HTERT RPE-1 (cell line): ENCODE results near the gene PAWR.
"Not testable (repeated sequence)": the region's sequence is repeated elsewhere in the genome, so short reads cannot be mapped to it uniquely, and the experiment has no call there.

ENCODE experiments used
- in situ Hi-C: fragments of 300-500 bp; cut with MboI; formaldehyde crosslinking; loops from 4 replicates; pipeline ENCODE4 v1.14.3; 2020; ENCODE audit warnings: low sequenced_read_pairs

Gene PAWR

DNA sequence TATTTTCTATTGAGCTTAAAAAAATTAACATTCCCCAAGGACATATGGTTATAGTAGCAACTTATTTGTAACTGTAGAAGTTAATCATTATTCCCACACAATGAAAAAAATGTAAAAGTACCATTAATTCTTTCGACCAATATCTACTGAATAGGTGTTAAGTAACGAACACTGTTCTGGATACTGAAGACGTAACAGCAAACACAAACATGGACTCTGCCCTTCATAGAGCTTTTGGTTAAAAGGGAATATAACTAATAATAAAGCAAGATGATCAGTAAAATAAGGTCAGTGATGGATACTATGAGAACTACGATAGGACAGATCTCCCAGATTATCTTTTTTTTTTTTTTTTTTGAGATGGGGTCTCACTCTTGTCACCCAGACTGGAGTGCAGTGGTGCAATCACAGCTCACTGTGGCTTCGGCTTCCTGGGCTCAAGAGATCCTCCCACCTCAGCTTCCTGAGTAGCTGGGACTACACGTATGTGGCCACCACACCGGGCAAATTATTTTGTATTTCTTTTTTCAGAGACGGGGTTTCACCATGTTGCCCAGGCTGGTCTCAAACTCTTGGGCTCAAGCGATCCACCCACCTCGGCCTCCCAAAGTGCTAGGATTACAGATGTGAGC lies 93.9 kb downstream of the PAWR start:
- in situ Hi-C loops: no loop called here

DNA sequence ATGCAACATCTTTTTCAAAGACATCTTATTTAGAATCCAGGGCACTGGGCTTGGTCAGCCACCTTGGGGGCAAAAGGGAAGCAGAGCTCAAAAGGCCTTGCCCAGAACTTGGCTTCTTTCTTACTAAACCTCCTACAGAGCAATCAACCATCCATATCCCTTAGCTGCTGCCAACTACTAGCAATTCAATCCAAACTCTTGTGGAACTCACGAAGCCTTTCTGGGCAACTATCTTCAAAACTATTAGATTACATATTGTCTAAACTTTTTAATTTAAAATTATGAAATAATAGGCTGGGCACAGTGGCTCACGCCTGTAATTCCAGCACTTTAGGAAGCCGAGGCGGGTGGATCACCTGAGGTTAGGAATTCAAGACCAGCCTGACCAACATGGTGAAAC lies 95.5 kb downstream of the PAWR start:
- in situ Hi-C loops: no loop called here

DNA sequence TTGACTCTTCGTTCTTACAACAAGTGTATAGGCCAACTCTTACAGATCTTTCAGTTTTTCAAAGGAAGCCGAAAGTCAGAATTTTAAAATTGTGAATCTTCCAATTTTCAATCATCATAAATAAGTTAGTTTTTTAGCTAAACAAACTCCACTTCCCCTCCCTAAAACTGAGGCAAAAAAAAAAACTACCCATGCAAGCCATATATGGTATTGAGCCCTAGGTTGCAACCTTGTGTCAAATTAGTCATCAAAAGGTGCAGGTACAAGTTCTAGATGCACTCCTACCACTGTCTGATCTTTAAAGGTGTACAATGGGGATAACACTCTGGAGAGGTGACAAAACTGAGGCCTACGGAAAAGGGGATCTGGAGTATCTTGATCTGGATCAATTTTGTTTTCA lies 97.9 kb downstream of the PAWR start:
- in situ Hi-C loops: no loop called here

DNA sequence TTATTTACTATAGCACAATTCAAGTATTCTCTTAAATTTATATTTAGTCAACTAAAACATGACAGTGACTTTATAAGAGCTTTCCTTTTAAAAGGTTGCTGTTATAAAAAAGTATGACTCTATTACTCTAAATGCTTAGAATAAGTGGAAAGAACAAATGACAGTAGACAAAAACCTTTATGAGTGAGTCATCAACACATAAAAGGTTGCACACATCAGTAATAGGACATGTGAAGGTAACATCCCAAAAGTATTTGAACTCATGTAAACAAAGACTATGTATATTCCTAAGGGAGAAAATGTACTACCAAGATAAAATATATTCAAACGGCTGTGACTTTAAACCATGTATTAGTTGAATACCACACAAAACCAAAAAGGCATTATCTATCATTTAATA lies 98.8 kb downstream of the PAWR start:
- in situ Hi-C loops: no loop called here

DNA sequence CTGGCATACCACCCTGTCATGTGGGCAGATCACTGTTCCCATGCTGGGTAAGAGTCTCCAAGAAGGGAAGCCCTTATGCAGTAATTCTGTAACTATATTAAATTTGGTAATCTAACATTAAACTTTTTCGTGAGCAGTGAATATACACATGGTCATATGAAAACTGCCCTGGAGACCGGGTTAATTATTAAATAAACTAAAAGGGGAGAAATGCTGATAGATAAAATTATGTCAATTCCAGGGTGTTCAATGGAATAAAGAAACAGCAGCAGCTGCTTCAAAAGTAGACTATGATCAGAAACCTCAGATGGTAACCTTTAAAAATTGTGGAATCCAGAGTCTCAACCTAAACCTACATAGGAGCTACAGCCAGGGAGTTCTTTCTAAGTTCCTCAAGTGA lies 100.0 kb downstream of the PAWR start:
- in situ Hi-C loops: no loop called here

DNA sequence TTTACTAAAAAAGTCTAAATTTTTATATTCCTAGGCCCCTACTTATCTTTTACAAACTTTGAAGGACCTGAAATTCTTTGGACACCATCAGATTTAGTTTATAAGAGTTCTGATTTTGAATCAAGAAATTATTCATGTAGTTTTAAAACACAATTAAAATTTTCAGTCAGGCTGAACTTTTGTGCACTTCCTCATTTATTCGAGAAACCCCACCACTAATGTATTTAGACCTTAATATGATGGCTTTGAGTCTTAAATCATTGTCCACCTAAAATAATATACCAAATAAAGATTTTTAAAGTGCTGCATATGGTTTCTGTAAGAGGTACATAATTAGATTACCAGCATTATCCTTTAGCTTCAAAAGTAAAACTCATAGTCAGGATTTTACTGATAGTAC lies 103.4 kb downstream of the PAWR start:
- in situ Hi-C loops: no loop called here

DNA sequence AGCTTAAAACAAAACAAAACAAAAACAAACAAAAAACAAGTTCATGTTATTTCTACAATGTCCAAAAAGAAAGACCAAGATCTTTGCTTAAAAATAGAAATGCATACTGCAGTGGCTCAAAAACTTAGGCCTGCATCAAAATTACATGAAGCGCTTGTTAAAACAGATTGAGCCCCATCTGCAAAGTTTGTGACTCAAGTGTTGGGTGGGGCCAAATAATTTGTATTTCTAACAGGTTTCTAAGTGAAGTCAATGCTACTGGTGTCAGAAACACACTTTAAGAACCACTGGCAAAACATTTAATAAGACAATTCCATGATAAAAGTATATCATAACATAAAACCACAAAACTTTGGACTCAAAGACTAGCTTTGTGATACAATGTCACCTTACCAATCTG lies 105.6 kb downstream of the PAWR start:
- in situ Hi-C loops: no loop called here

DNA sequence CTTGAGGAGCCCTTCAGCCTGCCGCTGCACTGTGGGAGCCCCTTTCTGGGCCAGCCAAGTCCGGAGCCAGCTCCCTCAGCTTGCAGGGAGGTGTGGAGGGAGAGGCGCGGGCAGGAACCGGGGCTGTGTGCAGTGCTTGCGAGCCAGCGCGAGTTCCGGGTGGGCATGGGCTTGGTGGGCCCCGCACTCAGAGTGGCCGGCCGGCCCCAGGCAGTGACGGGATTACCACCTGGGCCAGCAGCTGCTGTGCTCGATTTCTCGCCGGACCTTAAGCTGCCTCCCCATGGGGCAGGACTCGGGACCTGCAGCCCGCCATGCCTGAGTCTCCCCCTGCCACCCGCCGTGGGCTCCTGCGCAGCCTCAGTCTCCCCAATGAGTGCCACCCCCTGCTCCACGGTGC lies 116.9 kb downstream of the PAWR start:
- in situ Hi-C loops: no loop called here

DNA sequence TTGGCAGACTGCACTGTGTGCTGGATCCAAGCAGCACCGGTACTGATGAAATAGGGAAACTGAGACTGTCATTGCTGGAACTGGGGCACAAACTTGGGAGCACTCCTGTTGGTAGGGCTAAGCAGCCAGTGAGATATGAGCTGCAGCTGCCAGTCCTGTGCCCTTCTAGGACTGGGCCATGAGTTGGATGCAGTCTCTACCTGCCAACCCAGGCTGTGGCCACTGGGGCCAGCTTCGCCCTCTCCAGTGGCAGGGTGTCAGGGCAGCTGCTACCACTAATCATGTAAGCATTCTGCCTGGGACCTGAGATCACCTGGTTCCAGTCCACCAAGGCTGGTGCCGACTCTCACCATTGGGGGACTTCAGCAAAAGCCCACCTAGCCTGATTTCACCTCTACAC lies 121.1 kb downstream of the PAWR start:
- in situ Hi-C loops: no loop called here

DNA sequence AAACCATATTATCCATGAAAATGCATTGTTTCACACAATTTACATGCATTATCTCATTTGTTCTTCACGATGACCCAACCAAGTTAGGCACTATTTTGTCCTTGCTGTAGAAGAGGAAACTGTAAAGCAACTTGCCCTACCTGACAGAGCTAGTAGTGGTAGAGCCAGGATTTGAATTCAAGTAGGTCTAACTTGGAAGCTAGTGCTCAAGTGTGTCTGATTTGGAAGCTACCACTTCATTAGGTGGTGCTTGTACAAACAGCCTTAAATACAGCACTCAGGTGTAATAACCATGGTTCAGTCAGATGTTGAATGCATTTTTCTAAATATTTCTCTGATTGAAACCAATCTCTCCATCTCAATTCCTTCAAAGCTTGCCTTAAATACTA lies 123.6 kb downstream of the PAWR start:
- in situ Hi-C loops: no loop called here

DNA sequence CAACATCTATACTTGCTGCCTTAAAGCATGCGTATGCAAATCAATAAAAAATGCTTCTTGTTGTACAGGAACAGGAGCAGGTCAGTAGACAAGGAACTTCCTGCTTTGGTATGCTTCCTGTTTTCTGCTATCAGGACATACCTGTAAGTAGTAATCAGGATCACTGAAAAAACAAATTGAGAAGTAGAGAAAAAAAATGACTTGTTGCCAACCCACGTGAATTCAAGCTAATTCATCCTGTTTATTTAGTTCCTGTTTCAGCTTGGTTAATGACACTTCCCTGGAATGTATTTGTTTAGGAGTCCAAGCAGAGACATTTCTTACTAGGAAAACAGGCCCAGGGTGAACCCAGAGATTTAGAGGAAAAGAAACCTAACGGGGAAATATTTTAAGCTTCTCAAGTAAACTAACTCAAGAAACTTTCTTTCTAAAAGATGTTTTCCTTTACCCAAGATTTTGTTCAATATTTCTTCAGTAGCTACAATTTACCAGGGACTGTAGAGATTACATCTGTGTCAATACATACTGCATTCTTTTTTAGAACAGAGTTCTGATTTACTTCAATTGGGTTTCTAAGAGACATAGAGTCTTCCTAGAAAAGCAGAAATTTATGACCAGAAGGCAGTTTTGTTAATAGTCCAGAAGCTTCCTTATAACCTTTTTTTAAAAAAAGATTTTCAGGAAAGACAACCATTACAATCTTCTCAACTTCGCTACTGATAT lies 124.2 kb downstream of the PAWR start:
- in situ Hi-C loops: no loop called here

DNA sequence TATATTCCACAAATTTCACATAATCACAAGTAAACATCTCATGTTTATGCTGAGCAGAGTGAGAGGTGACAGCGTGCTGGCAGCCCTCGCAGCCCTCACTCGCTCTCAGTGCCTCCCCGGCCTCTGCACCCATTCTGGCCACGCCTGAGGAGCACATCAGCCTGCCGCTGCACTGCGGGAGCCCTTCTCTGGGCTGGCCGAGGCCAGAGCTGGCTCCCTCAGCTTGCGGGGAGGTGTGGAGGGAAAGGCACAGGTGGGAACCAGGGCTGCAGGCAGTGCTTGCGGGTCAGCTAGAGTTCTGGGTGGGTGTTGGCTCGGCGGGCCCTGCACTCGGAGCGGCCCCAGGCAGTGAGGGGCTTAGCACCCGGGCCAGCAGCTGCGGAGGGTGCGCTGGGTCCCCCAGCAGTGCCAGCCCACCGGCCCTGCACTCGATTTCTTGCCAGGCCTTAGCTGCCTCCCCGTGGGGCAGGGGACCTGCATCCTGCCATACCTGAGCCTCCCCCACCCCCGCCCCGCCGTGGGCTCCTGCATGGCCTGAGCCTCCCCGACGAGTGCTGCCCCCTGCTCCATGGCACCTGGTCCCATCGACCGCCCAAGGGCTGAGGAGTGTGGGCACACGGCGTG lies 125.9 kb downstream of the PAWR start:
- in situ Hi-C loops: not testable (repeated sequence)

DNA sequence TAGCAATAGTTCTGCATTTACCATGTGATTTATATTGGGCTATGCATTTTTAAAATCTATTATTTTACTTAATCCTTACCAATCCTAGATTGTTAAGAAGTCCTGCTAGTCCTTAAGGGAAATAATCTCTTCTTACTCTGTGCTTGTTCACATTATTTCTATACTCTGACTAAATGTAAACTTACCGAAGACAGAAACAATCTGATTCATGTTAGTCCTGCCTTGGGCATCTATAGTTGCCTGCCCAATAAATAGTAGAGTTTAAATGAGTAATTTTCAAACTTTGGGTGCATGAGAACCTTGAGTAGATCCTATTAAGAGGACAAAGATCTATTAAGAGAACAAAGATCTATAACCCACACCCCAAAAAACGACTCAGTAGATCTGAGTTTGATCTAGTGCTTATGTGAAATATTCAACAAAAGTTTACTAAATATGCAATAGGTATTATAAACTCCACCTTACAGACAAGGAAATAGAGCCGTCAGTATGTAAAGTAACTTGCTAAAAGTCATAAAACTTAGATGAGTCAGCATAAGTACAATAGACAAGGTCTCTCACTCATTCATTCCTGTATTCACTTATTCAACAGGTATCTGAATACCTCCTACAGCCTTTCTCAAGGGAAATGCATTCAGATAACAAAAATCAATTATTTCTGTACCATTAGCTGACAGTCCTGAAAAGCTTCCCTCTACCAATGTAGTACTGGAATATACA lies 127.6 kb downstream of the PAWR start:
- in situ Hi-C loops: no loop called here

DNA sequence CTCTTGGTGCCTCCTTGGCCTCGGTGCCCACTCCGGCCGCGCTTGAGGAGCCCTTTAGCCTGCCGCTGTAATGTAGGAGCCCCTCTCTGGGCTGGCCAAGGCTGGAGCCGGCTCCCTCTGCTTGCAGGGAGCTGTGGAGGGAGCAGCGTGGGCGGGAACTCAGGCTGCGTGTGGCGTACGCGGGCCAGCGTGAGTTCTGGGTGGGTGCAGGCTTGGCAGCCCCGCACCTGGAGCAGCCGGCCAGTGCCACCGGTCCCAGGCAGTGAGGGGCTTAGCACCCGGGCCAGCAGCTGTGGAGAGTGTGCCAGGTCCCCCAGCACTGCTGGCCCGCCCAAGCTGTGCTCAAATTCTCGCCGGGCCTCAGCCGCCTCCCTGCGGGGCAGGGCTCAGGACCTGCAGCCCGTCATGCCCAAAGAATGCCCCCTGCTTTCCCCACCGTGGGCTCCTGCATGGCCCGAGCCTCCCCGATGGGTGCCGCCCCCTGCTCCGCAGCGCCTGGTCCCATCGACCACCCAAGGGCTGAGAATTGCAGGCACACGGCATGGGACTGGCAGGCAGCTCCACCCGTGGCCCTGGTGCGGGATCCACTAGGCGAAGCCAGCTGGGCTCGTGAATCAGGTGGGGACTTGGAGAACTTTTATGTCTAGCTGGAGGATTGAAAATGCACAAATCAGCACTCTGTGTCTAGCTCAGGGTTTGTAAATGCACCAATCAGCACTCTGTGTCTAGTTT lies 129.2 kb downstream of the PAWR start:
- in situ Hi-C loops: no loop called here

DNA sequence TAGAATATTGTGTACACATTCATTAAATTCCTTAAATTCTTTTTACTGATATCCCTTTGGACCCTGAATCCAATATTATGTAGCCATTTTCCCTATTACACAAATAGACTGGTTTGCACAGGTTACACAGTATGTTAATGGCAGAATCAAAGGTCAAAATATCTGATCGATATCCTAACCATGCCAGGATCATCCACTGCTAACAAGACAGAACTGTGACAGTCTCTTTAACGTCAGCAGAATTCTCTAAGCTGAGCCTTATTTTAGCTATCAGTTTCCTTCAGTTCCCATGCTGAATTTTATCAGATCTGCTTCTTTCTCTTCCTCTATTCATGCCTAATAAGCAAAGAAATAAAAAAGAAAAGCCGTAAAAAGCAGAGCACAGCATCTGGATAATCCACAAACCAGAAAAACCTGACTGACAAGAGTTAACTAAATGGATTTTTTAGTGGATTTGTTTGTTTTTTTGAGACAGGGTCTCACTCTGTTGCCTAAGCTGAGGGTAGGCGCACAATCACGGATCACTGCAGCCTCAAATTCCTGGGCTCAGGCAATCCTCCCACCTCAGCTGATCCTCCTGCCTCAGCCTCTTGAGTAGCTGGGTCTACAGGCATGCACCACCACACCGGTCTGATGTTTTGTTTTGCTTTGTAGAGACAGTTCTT lies 130.4 kb downstream of the PAWR start:
- in situ Hi-C loops: no loop called here

DNA sequence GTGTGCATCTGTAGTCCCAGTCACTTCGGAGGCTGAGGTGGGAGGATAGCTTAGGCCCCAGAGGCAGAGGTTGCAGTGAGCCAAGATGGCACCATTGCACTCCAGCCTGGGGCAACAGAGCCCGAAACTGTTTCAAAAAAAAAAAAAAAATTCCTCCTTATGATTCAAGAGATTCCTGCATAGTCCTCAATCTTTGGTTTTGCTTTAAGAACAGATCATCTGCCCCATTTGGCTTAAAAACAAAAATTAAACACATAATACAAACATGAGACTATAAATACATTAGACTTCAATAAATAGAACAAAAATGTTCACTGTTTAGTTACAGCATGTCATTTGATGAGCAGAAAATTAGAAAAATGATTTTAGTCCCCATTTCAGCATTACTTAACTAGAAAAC lies 131.2 kb downstream of the PAWR start:
- in situ Hi-C loops: no loop called here

DNA sequence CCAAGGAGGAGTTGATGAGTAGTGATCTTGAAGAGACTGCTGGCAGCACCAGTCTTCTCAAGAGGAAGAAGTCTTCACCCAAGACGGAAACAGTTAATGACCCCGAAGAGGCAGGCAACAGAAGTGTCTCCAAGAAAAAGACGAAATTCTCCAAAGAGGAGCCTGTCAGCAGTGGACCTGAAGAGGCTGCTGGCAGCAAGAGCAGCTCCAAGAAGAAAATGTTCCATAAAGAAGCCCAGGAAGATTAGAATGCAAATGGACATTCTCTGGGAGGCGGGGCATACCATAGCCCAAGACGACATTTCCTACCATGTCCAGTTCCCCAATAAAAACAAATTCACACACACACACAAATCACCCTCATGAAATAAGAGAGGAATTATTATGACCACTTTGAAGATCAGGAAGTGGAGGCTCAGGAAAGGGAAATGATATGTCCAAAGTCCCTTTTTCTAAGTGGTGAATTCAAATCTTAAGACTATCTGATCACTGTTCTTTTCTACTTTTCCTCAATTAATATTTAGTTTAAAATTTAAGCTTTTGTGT lies 131.8 kb downstream of the PAWR start:
- in situ Hi-C loops: no loop called here

DNA sequence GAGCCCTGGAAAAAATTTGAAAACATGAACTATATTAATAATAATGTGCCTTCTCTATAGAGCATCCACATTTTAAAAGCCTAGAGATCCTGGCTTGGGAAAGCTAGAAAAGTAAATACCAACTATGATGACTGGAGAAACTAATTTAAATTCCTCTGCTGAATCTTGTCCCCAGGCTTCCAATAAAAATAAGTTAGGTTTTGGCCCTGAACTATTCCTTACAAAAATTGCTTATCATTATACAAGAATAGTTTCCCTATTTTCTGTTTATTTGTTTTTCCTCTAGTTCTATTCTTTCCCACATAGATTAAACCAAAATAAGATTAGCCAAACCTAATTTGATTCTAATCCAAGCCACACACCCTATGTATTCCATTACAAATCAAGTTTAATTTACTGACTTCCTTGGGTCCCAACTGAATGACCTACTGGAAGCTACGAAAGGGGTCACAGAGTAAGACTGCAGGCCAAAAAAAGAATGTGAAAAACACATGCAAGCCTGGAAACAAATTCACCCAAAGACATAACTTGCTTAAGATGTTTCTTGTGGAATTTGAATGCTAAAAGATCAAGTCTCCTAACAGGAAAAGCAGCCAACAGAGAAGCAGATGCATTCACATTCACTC lies 133.0 kb downstream of the PAWR start:
- in situ Hi-C loops: no loop called here

DNA sequence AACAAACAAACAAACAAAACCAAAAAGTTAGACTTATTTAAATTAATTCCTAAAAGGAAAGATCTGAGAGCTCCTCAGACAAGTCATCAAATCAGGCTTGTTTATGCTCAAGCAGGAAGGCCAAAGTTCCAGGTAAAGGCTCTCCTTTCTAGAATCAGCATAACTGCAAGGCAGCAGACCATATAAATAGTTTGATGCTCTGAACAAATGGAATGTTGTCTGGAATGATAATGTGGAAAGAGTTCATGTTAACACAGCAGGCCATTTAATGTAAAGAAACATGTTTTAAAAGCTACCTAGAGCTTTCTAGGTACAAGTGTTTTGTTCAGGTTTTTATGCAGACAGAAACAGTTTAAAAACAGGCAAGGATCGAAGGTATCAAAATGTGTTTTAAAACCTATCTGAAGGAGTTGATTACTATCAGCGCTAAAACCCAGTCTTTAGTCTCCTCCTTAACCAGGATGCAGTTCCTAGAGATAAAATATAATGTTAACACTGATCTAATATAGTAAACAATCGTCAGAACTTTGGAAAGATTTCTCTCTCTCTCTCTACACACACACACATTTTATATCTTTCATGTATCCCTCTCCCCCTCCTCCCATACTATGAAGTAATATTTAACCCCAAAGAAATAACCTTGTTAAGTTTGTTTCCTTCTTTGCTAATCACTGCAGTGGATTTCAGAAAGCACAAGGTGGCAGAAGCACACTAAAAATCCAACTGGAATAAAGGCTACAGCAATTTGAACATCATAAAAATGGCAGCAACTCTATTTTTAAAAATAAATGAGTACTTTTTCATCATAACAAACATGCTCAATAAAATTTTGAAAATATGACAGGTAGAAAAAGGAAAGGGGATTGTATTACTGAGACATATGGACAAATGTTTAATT lies 135.5 kb downstream of the PAWR start:
- in situ Hi-C loops: no loop called here
